GM06990 (cell line): ENCODE data around the gene DBX2.
A peak's percentile ranks its signal among the peaks of the same experiment; 100 is the strongest.
"Not testable (repeated sequence)": the region's sequence is repeated elsewhere in the genome, so short reads cannot be mapped to it uniquely, and the experiment has no call there.

Experiments
- DNase-seq: peaks from one replicate; pipeline ENCODE4 v3.0.0-alpha.2; 2011; ENCODE audit not compliant: insufficient read length; ENCODE audit errors: extremely low read depth
- H3K27me3 ChIP-seq: replicated peaks from 2 replicates; pipeline ENCODE4 v1.6.0; 2011; ENCODE audit warnings: low read length; ENCODE audit not compliant: control insufficient read depth, insufficient read depth
- H3K36me3 ChIP-seq: 2 replicates; pipeline ENCODE4 v1.5.1; 2011; ENCODE audit warnings: low read length; ENCODE audit not compliant: control insufficient read depth, insufficient read depth
- H3K4me3 ChIP-seq: replicated peaks from 2 replicates; pipeline ENCODE4 v1.5.1; 2011; ENCODE audit warnings: low read depth, mild to moderate bottlenecking, control low read depth, low read length
- TF ChIP-seq, protein P1 (sequence below): IDR thresholded peaks from 2 replicates; pipeline ENCODE4 v1.5.1; 2011; ENCODE audit warnings: low read length, control low read depth, mild to moderate bottlenecking, inconsistent platforms; ENCODE audit not compliant: insufficient read depth, poor library complexity, severe bottlenecking

The DBX2 gene

DNA sequence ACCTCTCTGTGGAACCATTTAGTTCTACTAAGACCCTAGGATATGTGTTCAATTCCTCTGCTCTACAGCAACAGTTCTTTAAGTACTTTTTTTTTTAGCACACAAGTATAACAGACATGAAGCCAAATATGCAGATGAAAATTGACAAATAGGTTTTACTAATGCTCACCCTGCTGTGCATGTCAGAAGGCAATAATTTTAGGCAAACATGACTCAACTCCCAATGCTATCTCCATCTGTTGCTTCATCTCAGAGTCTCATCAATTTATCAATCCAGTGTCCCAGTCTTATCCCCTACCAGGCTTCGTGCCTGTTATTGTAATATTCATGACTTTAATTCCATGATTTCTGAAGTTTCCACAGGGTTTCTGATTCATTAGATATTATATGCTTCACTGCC, 57.7 kb downstream of the DBX2 start:
- Histone ChIP-seq H3K36me3 (no peaks in the 10 kb centered on the region), H3K4me3 (no peak overlapping the region), H3K27me3 (no peaks in the 10 kb centered on the region)
- DNase-seq: no peak
- TF ChIP-seq, protein P1, sequence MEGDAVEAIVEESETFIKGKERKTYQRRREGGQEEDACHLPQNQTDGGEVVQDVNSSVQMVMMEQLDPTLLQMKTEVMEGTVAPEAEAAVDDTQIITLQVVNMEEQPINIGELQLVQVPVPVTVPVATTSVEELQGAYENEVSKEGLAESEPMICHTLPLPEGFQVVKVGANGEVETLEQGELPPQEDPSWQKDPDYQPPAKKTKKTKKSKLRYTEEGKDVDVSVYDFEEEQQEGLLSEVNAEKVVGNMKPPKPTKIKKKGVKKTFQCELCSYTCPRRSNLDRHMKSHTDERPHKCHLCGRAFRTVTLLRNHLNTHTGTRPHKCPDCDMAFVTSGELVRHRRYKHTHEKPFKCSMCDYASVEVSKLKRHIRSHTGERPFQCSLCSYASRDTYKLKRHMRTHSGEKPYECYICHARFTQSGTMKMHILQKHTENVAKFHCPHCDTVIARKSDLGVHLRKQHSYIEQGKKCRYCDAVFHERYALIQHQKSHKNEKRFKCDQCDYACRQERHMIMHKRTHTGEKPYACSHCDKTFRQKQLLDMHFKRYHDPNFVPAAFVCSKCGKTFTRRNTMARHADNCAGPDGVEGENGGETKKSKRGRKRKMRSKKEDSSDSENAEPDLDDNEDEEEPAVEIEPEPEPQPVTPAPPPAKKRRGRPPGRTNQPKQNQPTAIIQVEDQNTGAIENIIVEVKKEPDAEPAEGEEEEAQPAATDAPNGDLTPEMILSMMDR: no peak

DNA sequence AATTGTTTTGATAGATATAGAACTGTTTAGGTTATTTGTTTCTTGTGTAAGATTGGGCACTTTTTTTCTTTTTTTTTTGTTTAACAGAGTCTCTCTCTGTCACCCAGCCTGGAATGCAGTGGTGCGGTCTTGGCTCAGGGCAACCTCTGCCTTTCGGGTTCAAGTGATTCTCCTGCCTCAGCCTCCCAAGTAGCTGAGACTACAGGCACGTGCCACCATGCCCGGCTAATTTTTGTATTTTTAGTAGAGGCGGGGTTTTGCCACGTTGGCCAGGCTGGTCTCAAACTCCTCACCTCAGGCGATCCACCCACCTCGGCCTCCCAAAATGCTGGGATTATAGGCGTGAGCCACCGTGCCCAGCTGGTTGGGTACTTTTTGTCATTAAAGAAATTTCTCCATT, 66.0 kb downstream of the DBX2 start:
- H3K27me3 ChIP-seq, DNase-seq, H3K4me3 ChIP-seq, H3K36me3 ChIP-seq: not testable (repeated sequence)

GRCh38 chr12:44979918-44980317, 71.0 kb downstream of the DBX2 start:
- Histone ChIP-seq H3K4me3 (no peak overlapping the region), H3K27me3 (no peaks in the 10 kb centered on the region), H3K36me3 (no peaks in the 10 kb centered on the region)
- TF ChIP-seq, protein P1: no peak
- no peak for DNase-seq

DNA sequence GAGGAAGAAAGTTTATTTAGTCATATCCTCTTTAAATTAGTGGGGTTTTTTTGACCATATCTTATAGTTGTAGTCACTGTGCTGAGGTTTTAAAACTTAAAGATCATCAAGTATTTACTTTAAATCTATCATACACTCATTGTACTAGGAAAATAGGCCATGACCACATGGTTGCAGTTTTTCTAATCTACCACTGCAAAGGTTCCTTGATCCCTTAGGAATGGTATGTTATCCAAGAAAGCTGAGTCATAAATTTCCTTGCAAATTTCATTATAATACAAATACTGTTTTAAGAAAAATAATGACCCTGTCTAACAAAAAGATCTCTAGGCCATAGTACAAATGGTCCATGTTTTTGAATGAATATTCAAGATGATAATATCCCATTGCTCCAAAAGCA, 74.7 kb downstream of the DBX2 start:
- no peaks in the 10 kb centered on the region for H3K36me3 ChIP-seq
- H3K4me3 ChIP-seq: no peak overlapping the region
- H3K27me3 ChIP-seq: no peaks in the 10 kb centered on the region
- TF ChIP-seq, protein P1: no peak
- DNase-seq: no peak

- no peaks in the 10 kb centered on the region for H3K27me3 ChIP-seq
- no peak for DNase-seq
- no peak overlapping the region for H3K4me3 ChIP-seq
- no peaks in the 10 kb centered on the region for H3K36me3 ChIP-seq
- TF ChIP-seq, protein P1: peak; percentile 65
Observed at GRCh38 chr12:44972746-44973421, 78.0 kb downstream of the DBX2 start.

DNA sequence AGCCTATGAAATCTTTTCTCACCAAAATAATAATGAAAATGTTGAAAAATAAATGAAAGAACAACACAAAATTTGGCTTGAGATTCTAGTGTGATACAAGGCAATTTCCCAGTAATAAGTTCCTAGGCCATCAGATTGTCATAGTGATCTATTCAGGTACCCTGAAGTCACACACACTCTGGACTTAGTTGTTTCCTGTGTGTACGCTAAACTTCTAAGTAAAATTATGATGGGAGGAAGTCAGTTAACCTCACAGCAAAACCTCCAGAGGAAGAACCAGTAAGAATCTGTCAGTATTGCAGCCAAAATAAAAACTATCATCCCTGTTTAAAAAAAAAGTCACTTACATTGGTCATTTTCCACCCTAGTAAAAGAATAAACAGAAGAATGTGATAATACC, 81.9 kb downstream of the DBX2 start:
- Histone ChIP-seq H3K27me3 (no peaks in the 10 kb centered on the region), H3K36me3 (no peaks in the 10 kb centered on the region), H3K4me3 (no peak overlapping the region)
- no peak for DNase-seq
- TF ChIP-seq, protein P1: no peak
